NT2/D1 (cell line): ENCODE measurements around the gene DSCAM.

Experiments used
- SUZ12 ChIP-seq: IDR thresholded peaks from 2 replicates; pipeline ENCODE4 v1.6.1; 2011; ENCODE audit not compliant: insufficient read length, insufficient read depth; ENCODE audit errors: extremely low read depth
- ZNF274 ChIP-seq: IDR thresholded peaks from 2 replicates; pipeline ENCODE4 v1.6.1; 2011; ENCODE audit warnings: mild to moderate bottlenecking, low read depth, low read length

GRCh38 chr21:40531431-40532110 is 315.4 kb downstream of the DSCAM start:
- TF ChIP-seq ZNF274, result no peak
- TF ChIP-seq SUZ12, result no peak
